Suprapubic skin (tissue), 4 donors: ENCODE data around the gene DEXI.

Experiments
- EP300 ChIP-seq: sonication (generic); formaldehyde crosslinking; IDR thresholded peaks from one replicate; pipeline ENCODE4 v1.6.1; 2017; ENCODE audit warnings: antibody characterized with exemption
- POLR2A ChIP-seq, 2 donors: fragments of 450-650 bp; IDR thresholded peaks; one replicate each; pipeline ENCODE4 v1.6.1; 2017; ENCODE audit warnings: antibody characterized with exemption in 2 of 2, mild to moderate bottlenecking in 2 of 2, moderate library complexity in 2 of 2
- POLR2AphosphoS5 ChIP-seq, 3 donors: sonication (generic); formaldehyde crosslinking; IDR thresholded peaks; one replicate each; pipeline ENCODE4 v1.6.1; 2017; ENCODE audit warnings: antibody characterized with exemption in 3 of 3
- TF ChIP-seq, protein P1 (sequence below), 2 donors: fragments of 200-600 bp in 1 of 2; fragments of 450-650 bp in 1 of 2; sonication (generic) in 1 of 2; IDR thresholded peaks; one replicate each; pipeline ENCODE4 v1.5.1; 2016 to 2019; ENCODE audit warnings: antibody characterized with exemption in 2 of 2, mild to moderate bottlenecking in 1 of 2, moderate library complexity in 1 of 2

DNA sequence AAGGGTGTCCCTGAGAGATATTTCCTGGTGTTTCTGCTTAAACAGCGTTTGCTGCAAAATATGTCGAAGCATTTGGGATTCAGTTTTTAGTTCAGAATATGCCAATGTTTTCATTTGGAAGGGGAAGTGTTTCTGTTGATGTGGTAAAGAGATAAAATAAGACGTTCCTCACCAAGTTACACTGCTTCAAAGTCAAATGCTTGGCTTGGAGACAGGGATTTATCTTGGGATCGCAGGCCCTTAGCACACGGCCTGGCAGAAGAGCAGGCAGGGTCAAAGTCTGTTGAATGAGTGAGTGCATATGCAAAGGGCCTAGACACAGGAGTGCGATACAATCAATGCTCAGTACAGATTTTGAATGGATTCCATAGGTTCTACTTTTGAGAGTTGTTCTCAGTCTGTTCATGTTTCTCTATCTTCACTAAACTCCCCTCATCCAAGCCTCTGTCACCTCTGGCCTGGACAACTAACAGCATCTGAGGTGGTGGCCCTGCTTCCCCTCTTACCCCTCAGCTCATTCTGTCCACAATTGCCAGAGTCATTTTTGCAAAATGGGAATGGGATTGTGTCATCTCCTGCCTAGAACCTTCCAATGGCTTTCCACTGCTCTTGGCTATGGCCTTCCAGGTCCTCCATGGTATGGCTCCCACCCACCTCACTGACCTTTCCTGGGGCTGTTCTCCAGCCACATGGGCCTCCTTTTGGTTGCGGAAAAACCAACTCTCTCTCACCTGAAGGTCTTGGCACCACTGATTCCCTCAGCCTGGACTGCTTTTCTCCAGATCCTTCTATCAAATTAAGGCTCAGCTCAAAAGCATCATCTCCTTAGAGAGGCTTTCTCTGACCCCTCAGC is 3.2 kb downstream of the DEXI start:
- TF ChIP-seq, protein P1, sequence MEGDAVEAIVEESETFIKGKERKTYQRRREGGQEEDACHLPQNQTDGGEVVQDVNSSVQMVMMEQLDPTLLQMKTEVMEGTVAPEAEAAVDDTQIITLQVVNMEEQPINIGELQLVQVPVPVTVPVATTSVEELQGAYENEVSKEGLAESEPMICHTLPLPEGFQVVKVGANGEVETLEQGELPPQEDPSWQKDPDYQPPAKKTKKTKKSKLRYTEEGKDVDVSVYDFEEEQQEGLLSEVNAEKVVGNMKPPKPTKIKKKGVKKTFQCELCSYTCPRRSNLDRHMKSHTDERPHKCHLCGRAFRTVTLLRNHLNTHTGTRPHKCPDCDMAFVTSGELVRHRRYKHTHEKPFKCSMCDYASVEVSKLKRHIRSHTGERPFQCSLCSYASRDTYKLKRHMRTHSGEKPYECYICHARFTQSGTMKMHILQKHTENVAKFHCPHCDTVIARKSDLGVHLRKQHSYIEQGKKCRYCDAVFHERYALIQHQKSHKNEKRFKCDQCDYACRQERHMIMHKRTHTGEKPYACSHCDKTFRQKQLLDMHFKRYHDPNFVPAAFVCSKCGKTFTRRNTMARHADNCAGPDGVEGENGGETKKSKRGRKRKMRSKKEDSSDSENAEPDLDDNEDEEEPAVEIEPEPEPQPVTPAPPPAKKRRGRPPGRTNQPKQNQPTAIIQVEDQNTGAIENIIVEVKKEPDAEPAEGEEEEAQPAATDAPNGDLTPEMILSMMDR (IDR thresholded peaks at IDR 0.05): no peak
- no peak for TF ChIP-seq POLR2AphosphoS5 (IDR thresholded peaks at IDR 0.05)
- TF ChIP-seq EP300: no peak
- TF ChIP-seq POLR2A (IDR thresholded peaks at IDR 0.05): no peak
